Thyroid gland (tissue), 4 donors: ENCODE data around the gene CNN1.

Experiments
- CTCF ChIP-seq, 6 experiments: fragments of 200-600 bp in 3 of 6; fragments of 450-650 bp in 3 of 6; sonication (generic) in 3 of 6; IDR thresholded peaks; one replicate each; pipeline ENCODE4 v1.5.1; 2016 to 2019; ENCODE audit warnings: antibody characterized with exemption in 6 of 6, mild to moderate bottlenecking in 2 of 6, inconsistent platforms in 1 of 6, moderate library complexity in 1 of 6
- POLR2A ChIP-seq, 2 donors: fragments of 450-650 bp; IDR thresholded peaks; one replicate each; pipeline ENCODE4 v1.6.1; 2017; ENCODE audit warnings: antibody characterized with exemption in 2 of 2, mild to moderate bottlenecking in 2 of 2, moderate library complexity in 1 of 2

- TF ChIP-seq CTCF (IDR thresholded peaks at IDR 0.05) (no peak), POLR2A (IDR thresholded peaks at IDR 0.05) (no peak)
These were observed 37.6 kb downstream of the CNN1 start for GRCh38 chr19:11576227-11576626.
